ENCODE measurements around the gene PTPRT.

The PTPRT gene

DNA sequence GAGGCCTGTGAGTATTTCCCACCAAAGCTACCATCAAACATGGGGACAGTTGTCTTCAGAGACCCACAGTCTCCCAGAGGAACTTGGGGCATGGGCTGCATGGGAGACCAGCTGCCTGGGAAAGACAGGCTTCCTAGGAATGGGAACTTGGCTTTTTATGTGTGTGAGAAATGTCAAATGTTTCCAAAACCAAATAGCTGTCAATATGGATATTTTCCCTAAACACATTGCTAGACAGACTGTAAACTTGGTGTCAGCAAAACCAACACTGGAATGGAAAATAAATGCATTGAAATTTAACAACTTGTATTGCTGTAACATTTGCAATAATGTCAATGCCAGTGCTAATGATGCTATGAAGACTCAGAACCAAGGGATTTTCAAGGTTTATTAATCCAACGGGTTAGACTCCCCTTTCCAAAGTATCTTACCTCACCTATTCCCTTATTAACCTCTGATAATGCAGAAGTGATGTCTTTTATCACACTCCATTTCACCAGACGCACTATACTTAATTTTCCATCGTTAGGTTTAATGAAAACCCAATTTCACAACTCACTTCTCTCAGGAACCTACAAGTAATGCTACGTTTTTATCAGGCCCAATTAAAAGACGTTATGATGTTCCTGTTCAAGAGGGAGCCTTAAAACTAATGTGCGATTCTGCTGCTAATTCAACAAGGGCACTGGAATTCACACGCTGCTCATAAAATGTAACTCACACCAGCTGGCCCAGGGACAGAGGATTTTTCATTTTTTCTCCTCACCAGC lies 1025.4 kb downstream of the PTPRT start:
- H3K27me3 Mint-ChIP-seq, result no peaks in the 10 kb centered on the region
- no peaks in the 10 kb centered on the region for H3K9me3 Mint-ChIP-seq
- intact Hi-C loops (cut with micrococcal nuclease), result no loop called here
- no peaks in the 10 kb centered on the region for H3K36me3 Mint-ChIP-seq (ENCODE audit: low read depth)
- no peak overlapping the region for H3K4me3 Mint-ChIP-seq
- no peaks in the 10 kb centered on the region for H3K4me1 Mint-ChIP-seq (ENCODE audit: low read depth)
- no peak overlapping the region for H3K27ac Mint-ChIP-seq

DNA sequence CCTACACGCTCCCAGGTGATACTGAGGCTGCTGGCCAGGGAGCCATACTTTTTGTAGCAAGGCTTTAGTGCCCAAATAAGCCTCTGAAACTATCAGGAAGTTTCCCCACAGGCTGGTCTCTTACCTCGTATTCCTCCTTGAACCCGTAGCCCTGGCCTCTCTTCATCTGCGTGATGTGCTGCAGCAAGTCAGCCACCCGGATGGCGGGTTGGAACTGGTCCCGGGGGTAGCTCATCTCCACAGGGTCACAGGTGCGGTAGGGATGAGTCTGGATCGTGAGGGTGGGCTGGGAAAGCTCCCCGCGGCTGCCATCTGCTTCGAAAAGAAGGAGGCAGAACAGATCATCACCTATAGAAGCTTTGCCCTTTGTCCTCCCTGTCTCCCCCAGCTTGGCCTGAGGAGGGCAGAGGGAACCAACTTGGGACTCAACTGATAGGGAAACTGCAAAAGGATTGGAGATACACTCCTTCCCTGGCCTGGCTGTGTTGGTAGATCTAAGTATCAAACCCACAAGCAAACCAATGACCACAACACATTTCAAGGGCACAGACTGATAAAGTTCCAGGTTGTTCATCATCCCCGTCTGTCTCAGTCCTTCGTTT lies 1028.4 kb downstream of the PTPRT start:
- Mint-ChIP-seq H3K27me3 (no peaks in the 10 kb centered on the region), H3K9me3 (peaks cover under 1% of the 10 kb centered on the region), H3K36me3 (ENCODE audit: low read depth) (no peaks in the 10 kb centered on the region), H3K4me1 (ENCODE audit: low read depth) (no peaks in the 10 kb centered on the region), H3K27ac (no peak overlapping the region), H3K4me3 (no peak overlapping the region)
- intact Hi-C loops (cut with micrococcal nuclease), result no loop called here

DNA sequence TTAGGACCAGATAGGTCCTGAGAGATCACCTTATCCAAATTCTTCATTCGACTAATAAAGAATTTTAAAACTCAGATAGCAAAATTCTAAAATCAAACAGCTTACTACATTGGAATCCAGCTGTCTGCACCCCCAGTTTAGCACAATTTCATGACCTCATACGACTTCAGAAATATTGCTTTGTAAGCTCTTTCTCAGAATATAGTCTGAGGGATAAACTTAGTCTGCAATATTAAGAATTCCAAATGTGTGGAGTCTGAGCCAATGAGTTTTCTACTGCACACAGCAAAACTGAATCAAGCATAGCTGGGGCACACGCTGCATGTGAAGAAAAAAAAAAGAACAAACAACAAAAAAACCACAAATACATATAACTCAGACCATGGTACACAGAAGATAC lies 1029.9 kb downstream of the PTPRT start:
- Mint-ChIP-seq H3K9me3 (peaks cover 9% of the 10 kb centered on the region), H3K4me1 (ENCODE audit: low read depth) (no peaks in the 10 kb centered on the region), H3K36me3 (ENCODE audit: low read depth) (no peaks in the 10 kb centered on the region), H3K4me3 (no peak overlapping the region), H3K27ac (no peak overlapping the region), H3K27me3 (no peaks in the 10 kb centered on the region)
- intact Hi-C loops (cut with micrococcal nuclease), result no loop called here

DNA sequence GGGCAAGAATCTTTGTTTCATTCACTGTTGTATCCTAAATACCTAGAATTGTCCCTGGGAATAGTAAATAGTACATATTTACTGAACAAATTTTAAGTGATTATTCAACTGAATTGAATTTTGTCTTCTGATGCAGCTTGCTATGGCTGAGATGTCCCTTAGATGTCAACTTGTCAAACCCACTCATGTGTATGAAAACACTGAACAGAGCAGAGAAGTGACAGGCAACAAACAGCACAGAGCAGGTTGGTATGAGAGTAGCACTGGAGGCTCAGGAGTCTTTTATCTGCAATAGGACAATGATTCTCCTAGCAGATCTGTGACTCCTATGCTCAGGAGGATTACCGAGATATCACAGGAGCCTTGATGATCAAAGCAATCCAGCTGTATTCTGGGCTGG lies 1031.4 kb downstream of the PTPRT start:
- no peaks in the 10 kb centered on the region for H3K27me3 Mint-ChIP-seq
- no peak overlapping the region for H3K4me3 Mint-ChIP-seq
- intact Hi-C loops (cut with micrococcal nuclease), result no loop called here

DNA sequence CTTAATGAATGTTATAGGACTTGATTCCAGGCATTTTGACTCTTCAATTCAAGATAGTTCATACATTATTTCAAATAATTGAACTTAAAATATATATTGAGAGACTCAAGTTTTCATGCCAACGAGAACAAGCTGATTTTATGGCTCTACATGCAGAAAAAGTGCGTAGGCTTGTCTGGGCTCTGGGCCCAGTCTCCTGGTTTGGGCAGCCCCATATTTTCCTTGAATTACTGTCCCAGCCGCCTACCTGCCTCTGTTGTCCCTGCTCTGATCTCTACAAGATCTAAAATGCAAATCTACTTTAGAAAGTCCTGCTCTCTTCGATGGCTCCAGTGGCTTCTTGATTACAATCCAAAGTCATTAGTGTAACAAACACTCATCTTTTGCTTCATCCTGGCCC lies 1034.1 kb downstream of the PTPRT start:
- H3K36me3 Mint-ChIP-seq (ENCODE audit: low read depth), result no peaks in the 10 kb centered on the region
- H3K4me3 Mint-ChIP-seq, result no peak overlapping the region
- no peak overlapping the region for H3K27ac Mint-ChIP-seq
- intact Hi-C loops (cut with micrococcal nuclease), result no loop called here
- no peaks in the 10 kb centered on the region for H3K4me1 Mint-ChIP-seq (ENCODE audit: low read depth)
- H3K9me3 Mint-ChIP-seq, result peaks cover 9% of the 10 kb centered on the region
- H3K27me3 Mint-ChIP-seq, result no peaks in the 10 kb centered on the region

More for the DNA sequence above, 1031.4 kb downstream of the PTPRT start:
- Mint-ChIP-seq H3K27ac (no peak overlapping the region), H3K36me3 (ENCODE audit: low read depth) (no peaks in the 10 kb centered on the region), H3K4me1 (ENCODE audit: low read depth) (no peaks in the 10 kb centered on the region), H3K9me3 (peaks cover 9% of the 10 kb centered on the region)

DNA sequence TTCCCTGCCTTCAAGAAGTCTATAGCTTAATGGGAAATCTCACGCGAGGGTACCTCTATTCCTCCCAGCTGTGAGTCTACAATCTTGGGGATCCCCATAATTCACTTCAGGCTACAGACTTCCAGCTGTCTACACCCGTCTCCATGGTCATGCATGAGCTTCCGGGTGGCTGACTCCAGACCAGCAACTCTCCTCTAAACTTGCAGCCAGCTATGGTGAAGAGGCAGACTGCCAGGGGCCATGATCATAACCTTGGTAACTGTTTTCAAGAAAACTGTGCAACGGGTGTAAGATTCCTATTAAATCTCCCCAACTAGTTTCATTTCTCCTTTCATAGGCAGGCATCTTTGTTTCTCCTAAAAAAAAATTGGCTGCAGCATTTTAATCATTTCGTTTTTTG lies 1037.1 kb downstream of the PTPRT start:
- H3K36me3 Mint-ChIP-seq (ENCODE audit: low read depth), result no peaks in the 10 kb centered on the region
- no peak overlapping the region for H3K4me3 Mint-ChIP-seq
- H3K27me3 Mint-ChIP-seq, result no peaks in the 10 kb centered on the region
- H3K9me3 Mint-ChIP-seq, result peaks cover 9% of the 10 kb centered on the region
- H3K27ac Mint-ChIP-seq, result no peak overlapping the region
- intact Hi-C loops (cut with micrococcal nuclease), result no loop called here
- H3K4me1 Mint-ChIP-seq (ENCODE audit: low read depth), result no peaks in the 10 kb centered on the region

DNA sequence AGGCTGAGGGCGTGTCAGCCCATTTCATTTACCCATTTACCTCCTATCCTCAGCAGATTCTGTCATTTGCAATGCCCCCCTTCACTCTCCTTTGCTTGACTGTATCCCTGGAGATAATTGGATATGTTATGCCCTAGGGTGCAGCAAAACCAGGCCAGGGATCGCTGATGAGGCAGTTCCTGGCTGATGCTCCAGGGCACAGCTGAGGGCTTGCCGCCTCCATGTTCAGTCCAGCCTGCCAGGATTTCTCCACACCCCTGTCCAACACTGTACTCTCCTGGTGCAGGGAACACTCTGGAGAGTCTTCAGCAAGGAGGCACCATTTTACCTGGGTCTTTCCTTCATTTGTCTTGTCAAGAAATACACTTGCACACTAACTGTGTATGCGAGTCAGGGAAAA lies 1039.5 kb downstream of the PTPRT start:
- H3K9me3 Mint-ChIP-seq, result no peaks in the 10 kb centered on the region
- H3K27ac Mint-ChIP-seq, result no peak overlapping the region
- no peaks in the 10 kb centered on the region for H3K36me3 Mint-ChIP-seq (ENCODE audit: low read depth)
- no peak overlapping the region for H3K4me3 Mint-ChIP-seq
- H3K27me3 Mint-ChIP-seq, result no peaks in the 10 kb centered on the region
- H3K4me1 Mint-ChIP-seq (ENCODE audit: low read depth), result no peaks in the 10 kb centered on the region
- intact Hi-C loops (cut with micrococcal nuclease), result no loop called here

DNA sequence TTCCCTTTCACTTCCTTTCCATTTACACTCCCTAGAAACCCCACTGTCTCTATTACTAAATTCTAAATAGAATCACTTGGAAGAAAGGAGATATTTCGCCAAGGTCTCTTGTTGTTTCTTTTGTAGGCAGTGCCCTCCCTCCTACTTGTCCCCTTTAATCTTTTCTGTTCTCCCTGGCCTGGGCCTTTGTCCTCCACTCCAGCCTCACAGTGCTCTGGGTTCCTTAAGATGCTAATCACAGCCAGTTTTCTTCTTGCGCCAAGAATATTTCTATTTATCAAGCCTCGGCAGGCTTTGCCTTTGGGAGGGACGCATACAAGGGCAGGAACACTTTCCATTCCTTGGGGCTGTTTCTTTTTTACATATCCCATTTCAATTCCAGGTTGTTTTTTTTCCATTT lies 1051.0 kb downstream of the PTPRT start:
- no peak overlapping the region for H3K27ac Mint-ChIP-seq

DNA sequence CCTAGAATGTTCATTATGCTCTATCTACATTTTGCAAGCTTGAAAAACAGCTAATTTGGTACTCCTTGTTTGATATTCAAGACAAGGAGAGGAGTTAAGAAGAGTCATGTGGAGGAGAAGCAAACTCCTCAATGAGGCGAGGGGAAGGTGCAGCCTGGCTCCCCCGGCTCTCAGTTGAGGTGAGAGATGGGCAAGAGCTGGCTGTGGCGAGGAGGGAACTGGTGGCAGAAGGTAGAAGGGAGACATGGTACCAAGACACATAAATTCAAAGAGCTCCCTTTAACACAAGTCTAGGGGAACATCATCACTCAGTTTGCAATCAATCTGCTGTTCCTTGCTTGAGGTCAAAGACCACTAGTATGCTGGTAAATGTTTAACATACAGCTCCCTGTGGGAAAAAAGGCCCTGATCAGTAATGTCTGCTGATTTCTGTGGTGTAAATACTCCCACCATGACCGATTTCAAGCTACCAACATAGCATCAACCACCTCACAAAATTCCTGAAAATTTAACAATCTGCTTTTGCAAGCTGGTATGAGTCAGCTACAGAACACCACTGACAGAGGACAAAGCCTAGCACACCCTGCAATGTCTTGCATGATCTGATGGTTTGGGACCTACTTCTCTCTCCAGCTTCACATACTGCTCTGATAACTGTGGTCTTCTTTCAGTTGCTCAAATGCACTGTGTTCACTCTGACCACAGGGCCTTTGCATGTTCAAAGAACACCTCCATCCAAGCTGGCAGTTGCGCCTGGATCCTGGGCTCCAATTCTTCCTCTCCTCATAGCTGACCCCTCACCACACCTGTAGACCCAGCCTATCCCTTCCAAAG lies 1055.2 kb downstream of the PTPRT start:
- Mint-ChIP-seq H3K4me1 (ENCODE audit: low read depth) (no peaks in the 10 kb centered on the region), H3K36me3 (ENCODE audit: low read depth) (no peaks in the 10 kb centered on the region), H3K27me3 (no peaks in the 10 kb centered on the region), H3K4me3 (no peak overlapping the region), H3K9me3 (no peaks in the 10 kb centered on the region), H3K27ac (no peak overlapping the region)
- intact Hi-C loops (cut with micrococcal nuclease), result no loop called here

More for the DNA sequence above, 1051.0 kb downstream of the PTPRT start:
- Mint-ChIP-seq H3K27me3 (no peaks in the 10 kb centered on the region), H3K4me1 (ENCODE audit: low read depth) (no peaks in the 10 kb centered on the region), H3K36me3 (ENCODE audit: low read depth) (no peaks in the 10 kb centered on the region), H3K9me3 (peaks cover 10% of the 10 kb centered on the region), H3K4me3 (no peak overlapping the region)
- intact Hi-C loops (cut with micrococcal nuclease), result no loop called here

DNA sequence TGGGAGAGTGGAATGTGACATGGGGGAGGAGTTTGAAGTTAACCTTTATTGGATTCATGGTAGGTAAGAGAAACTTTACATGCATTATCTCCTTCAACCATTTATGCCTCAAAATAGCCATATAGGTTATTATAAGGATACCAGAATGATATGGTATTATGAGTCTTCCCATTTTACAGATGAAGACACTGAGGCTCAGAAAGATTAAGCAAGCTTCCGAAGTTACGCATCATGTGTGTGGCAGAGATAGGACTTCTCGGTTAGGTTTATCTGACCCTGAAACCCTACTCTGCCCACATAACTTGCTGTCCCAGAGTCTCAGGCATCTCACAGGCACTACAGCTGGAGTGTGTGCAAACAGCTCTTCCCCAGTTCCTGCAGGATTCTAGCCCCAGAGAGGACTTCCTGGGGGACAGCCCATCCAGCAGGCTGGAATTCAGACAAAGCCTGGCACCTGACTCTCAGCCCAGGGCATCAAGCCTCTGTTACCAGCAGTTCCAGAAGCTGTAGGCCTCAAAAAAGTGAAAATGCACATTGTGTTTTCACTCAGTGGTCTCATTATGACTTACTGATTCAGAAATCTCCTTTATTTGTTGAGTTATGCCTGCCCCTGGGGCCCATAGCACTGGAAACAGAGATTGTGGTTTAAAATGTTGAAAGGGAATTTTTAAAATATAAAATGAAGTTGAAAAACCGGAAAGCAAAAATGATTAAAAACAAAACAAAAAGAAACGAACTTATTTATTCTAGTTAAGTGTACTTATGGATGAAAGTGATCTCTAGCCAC lies 1058.7 kb downstream of the PTPRT start:
- intact Hi-C loops (cut with micrococcal nuclease), result no loop called here
- Mint-ChIP-seq H3K4me3 (no peak overlapping the region), H3K27me3 (no peaks in the 10 kb centered on the region), H3K36me3 (ENCODE audit: low read depth) (no peaks in the 10 kb centered on the region), H3K4me1 (ENCODE audit: low read depth) (no peaks in the 10 kb centered on the region), H3K9me3 (no peaks in the 10 kb centered on the region), H3K27ac (no peak overlapping the region)

DNA sequence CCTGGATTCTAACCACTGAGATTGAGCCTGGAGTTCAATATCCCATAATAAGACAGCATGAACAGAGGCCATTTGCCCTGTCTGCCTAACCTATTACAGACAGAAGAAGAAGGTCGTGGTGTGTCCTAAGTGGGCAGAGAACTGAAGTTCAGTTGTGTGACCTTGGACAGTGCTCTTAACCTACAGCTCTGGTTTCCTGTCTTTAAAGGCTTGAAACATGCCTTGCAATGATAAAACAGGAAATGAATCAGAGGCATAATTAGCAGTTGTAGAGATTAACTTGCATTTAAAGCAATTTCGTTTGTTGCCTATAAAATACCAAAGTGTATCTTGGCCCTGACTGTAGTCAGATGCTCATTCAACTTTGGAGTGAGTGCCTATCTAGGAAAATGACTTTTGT lies 1064.3 kb downstream of the PTPRT start:
- H3K36me3 Mint-ChIP-seq (ENCODE audit: low read depth), result no peaks in the 10 kb centered on the region
- no peak overlapping the region for H3K27ac Mint-ChIP-seq
- intact Hi-C loops (cut with micrococcal nuclease), result no loop called here
- no peaks in the 10 kb centered on the region for H3K9me3 Mint-ChIP-seq
- no peaks in the 10 kb centered on the region for H3K4me1 Mint-ChIP-seq (ENCODE audit: low read depth)
- H3K4me3 Mint-ChIP-seq, result no peak overlapping the region
- no peaks in the 10 kb centered on the region for H3K27me3 Mint-ChIP-seq

DNA sequence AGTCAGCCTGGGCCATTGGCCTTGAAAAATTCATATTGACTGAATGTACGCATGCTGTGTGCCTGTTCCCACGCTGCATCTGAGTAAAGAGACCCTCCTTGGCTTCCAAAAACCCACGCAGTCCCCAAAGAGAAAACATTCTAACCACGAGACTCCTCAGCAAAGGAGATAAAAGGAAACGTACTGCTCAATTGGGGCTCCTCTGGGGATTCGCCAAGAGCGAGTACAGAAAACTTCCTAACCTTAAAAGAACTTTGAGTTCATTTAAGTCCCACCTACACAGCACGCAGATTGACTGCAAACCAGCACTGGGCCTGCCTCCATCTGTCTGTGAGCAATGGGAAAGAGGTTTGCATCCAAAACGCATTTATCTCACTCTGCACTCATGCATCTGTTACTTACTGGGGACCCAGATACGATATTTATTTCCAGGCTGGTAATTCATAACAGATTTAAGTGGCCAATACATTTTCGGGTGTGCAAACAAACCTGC lies 1065.7 kb downstream of the PTPRT start:
- Mint-ChIP-seq H3K9me3 (no peaks in the 10 kb centered on the region), H3K4me1 (ENCODE audit: low read depth) (no peaks in the 10 kb centered on the region), H3K36me3 (ENCODE audit: low read depth) (no peaks in the 10 kb centered on the region), H3K27me3 (no peaks in the 10 kb centered on the region), H3K4me3 (no peak overlapping the region), H3K27ac (no peak overlapping the region)
- intact Hi-C loops (cut with micrococcal nuclease), result no loop called here

DNA sequence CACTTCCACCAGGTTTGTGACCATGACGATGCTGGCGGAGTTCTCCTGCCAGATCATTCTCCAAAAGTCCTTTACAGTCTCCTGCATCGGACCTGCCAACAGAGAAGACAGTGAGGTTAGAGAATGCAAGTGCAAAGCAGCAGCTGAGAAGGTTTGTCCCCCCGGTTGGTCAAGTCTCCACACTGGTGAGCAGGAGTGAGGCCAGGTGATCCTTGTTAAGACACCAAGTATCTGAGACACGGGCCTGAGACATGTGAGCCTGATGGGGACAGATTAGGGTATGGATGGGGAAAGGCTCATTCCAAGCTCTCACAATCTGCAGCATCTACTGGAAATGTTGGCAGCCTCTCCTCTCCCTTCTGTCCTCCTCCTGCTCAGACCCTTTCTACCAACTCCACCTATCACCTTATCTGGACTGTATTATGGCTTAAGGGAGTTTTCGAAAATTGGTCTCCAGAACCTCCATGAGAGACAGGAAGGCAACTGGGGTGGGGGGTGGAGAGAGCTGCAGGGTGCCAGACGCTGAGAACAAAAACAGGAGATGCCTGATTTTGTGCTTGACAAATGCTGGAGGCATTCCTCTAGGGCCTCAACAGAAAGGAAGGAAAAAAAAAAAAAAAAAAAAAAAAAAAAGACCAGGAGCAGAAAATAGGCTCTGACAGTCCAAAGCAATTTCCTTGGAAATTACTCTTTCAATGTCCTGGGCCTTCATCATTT lies 1071.1 kb downstream of the PTPRT start:
- no peaks in the 10 kb centered on the region for H3K27me3 Mint-ChIP-seq
- no peaks in the 10 kb centered on the region for H3K9me3 Mint-ChIP-seq
- no peak overlapping the region for H3K4me3 Mint-ChIP-seq
- H3K36me3 Mint-ChIP-seq (ENCODE audit: low read depth), result no peaks in the 10 kb centered on the region
- intact Hi-C loops (cut with micrococcal nuclease), result no loop called here
- H3K4me1 Mint-ChIP-seq (ENCODE audit: low read depth), result no peaks in the 10 kb centered on the region
- no peak overlapping the region for H3K27ac Mint-ChIP-seq

All from dendritic cell treated with granulocyte-macrophage colony-stimulating factor and Interleukin-4, amounts not matched to agents 40 ng/mL and 50 ng/mL, for 4 days (primary cell).